Activated T-cell treated with anti-CD3 and anti-CD28 coated beads for 48 hours (primary cell): ENCODE measurements around the gene DST.
A peak's percentile ranks its signal among the peaks of the same experiment; 100 is the strongest.

ENCODE experiments used
- DNase-seq: peaks from one replicate; pipeline ENCODE4 v3.0.0-alpha.2; 2020; ENCODE audit warnings: low read depth

DST gene

DNA sequence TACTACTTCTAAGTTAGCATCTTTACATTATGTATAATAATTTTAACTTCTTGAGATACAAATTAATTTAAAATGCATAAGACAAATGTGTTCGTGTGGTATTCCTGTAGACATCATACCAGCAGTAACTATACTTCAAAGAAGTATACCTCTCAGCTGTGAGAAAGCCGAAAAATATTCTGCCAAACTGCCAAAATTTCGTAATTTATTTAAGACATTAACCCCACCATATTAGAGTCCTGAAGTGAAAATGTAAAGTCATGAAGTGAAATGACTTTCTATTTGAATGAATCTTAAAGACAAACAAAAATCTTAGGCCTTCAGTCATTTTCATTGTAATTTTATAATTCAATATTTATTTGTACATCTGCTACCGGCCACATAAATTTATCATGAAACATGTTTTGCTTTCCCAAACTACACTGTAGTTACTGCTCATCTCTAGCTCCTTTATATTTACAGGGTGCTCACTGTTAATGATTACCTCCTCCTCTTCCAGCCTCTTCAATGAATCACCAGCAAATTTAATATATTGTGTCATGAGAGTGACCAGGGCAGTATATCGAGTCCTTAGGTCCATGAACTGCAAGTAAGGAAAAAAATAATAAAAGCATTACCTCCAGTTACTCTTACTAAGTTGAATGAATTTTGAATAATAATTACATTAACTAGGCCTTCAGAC, 18.5 kb downstream of the DST start:
- DNase-seq = no peak

DNA sequence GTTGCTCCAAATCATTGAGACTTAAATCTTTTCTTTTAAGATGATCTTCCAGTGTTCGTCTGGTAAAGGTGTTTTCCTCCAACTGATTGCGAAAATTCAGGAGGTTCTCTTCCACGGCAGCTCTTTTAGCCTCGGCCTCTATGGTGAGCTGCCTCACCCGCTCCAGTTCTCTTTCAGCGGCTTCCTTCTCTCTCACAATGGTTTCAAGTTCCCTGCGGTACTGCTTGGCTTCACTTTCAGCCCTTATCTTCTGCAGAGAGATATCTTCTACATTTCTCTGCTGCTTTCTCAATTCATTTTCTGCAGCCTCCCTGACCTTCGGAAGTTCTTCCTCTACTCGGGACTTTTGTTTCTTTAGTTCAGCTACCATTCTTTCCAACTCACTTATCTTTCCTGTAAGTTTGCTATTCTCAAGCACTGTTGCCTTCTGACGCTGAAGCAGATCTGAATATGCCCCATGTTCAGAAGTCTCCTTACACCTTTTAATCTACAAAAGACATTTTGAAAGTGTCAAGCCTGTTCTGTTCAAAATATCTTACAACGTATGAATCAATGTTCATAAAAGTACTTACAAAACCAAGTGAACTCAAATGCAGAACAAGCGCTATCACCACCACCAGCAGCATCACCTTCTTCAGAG, 22.3 kb downstream of the DST start:
- no peak for DNase-seq

DNA sequence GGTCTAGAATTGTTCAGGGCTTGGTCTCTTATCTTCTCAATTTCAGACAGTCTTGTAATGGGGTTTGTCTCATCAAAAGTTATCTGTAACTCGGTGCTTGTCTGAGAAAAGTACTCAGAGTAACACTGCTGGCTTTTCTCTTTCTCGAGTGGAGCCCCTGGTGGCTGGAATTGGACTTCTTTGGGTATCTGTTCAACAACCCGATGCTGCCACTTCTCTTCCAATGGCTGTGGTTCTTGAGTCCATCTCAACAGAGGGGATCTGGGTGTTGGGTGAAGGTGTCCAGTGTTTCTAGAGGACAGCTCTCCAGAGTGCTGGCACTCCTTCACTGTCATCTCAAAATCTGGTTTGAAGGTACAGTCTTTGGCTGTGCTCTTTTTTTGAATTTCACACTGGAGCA, 24.6 kb downstream of the DST start:
- no peak for DNase-seq

DNA sequence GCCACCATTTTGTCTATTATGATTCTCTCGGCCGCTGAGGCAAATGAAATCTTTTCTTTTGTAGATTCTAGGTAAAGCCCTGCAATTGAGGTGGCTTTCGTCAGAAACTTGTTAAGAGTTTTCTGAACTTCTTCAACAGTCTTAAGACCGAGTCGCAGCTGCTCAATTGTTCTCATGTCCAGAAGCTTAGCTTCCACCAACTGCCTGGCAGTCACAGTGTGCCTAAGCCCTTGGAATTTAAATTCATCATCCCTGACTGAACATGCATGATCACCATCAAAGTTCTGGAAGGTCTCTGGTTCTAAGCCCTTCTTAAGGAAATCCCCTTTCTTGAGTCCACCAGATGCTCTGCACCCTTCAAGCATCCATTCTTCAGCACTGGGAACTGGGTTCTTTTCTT, 25.7 kb downstream of the DST start:
- DNase-seq = no peak

DNA sequence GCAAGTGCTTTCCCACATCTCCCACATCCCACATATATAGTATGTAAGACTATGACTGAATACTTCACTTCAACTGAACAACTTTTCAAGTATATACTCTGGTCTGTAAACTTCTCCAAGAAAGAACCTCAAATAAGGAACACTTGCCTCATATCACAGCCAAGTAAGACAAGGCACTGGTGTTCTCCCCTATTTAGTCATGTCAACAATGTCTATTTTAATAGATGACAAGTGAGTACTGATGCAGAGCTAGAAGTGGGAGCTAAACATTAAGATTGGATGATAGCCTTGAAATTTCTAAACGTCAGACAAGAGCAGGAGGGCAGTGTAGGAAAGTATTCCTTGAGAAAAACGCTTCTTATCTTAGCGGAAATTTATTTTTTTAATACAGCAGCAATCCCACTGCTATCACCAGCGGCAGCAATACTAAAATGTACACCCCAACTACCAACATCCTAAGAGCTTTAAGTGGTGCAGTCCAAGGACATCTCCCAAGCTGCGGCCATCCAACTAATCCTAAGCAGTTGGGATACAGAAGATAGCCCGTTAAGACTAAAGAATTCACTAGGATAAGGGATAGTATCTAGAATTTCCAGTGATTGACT, 29.3 kb downstream of the DST start:
- DNase-seq = no peak

DNA sequence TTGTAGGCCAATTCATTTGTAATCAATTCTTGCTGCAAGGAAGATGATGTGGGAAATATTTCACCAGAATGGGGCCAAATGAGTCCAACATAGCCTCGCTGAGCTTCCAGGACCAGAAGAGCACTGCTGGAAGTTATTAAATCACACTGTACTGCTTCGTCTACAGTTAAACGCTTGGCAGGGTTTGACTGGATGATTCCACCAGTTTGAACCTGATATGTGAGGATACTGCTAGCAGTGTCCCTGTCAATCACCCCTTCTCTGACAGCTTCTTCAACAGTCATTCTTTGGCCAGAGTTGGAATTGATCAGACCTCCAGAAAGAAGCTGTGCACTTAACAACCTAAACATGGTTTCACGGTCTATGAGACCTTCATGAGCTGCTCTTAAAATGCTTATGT, 34.4 kb downstream of the DST start:
- no peak for DNase-seq

DNA sequence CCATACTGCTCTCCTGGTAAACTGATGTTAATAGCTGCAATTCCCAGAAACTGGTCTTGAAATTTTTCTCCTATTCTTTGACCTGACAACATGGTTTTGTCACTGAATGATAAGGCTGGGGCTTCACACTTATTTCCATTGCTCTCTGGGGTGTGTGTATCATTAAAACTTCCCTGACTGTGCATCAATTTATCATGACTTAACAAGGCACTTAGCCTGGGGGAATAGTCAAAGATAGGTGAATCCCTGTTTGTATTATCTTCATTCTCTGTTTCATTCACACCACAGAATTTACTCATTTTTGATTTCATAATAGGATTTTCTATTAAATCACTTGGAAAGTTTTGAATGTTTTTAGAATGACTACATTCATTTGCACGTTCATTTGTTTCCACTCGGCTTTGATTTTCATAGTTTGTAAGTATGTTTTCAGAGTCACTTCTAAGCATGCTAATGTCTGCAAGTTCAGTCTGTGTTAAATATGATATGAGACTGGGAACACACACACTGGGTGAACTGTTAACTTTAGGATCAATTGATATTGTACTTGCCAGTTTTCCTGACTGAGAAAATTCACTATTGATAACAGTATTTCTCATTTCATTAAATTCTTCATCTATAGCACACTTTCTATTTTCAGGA, 35.5 kb downstream of the DST start:
- DNase-seq = no peak

DNA sequence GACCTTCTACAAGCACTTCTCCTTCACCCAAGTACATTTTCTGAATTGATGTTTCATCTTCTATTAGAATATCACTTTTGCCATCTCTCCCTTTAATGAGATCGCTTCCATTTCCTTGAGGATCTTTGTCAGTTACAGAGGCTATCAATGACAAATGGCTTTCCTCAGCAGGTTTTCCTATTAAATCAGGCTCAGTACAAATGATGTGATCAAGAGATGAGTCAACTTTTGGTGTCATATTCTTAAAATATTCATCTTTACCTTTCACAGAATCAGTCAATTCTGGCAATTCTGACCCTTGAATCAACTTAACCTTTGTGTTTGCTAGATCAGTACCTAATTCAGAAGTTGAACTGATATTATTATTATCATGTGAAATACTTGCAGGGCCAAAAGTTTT, 37.3 kb downstream of the DST start:
- no peak for DNase-seq

DNA sequence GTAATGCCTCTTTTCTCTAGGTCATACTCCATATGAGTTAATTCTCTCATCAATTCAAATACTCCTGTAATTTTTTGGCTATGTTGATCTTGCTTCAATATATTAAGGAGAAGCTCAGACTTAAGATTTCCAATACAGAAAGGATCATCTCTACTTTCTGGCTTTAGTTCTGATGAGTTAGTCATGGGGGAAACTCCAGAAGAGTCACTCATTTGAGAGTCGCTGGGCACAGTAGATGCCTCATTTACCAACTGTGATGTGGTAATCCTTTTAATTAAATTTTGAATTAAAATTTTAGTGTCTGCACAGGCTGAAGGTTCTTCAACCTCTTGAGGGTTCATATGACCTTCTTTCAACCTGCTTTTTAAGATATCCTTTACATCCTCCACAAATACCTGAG, 38.5 kb downstream of the DST start:
- no peak for DNase-seq

DNA sequence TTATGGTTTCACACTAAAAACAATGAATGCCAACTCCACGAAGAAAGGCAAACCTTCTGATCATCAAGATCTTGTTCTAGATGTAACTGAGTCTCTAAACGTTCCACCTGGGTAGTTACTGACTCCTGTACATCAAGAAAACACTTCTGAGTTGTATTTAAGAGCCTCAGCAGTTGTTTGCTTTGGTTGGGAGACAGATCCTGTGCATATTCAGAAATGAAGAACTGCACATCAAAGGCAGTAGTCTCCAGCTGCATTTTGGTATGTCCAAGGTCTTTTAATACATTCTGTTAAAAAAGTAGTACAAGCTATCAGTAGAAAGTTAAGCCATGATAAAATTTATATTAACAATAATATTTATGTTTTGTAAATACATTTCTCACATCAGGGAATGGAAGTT, 41.3 kb downstream of the DST start:
- no peak for DNase-seq

DNA sequence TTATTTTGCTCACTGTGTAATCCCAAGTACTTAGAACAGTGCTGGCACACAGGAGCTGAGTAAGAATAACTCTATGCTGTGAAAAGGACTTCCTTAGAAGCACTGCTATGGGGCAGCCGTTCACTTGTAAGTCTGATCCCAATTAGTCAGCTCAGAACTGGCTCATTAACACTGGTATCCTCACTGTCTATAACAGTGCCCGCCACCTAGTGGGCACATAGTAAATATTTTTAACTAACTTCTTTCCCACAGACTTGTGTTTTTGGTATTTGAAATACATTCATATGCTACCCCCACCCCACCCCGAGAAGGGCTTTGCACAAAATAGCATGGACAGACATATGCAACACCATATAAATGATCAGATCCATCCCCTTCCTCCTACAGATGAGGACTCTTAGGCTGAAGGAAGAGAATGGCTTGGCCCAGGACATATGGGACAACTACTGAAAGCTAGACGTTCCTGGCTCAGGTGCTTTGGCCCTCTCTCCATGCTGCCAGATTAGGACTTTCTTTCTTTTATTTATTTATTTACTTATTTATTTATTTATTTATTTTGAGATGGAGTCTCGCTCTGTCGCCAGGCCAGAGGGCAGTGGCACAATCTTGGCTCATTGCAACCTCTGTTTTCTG, 47.1 kb downstream of the DST start:
- DNase-seq = peak; percentile 30

DNA sequence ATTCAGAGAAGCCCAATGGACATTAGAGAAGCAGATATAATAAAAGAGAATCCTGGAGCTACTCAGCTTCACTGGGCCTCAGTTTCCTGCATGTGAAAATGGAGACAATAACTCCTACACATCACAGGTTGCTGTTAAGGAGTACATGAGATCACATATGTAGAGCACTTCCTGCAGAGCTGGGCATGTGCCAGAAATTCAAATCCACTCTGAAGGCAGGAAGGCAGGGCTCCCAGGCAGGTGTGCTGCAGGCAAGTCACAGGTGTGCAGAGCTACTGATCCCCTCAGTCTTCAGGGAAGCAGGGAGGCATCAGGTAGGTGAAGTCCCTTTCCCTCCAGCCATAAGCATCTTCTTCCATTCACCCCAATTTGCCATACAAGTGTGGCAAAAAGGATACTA, 48.0 kb downstream of the DST start:
- no peak for DNase-seq

DNA sequence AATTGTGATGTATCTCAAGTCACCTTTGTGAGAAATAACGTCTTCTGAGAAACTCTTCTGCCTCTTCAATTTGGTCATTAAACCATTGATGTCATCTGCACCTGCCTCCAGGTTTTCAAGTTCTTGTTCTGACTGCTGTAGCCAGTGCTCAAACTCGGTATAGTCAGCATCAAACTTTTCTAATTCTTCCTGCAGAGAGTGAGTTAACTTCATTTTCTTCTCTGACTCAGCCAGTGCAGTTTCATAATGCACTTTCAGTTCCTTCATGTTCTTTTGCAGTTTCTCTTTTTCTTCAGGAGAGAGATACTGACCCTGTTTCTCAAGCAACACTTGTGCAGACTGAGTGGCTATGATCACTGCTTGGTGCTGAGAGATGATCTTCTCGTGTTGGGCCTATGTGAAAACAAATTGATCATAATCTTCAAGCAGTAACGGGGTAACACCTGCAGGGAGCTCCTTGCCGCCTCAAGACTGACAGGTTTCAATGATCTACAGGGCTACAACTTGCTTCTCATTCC, 48.8 kb downstream of the DST start:
- no peak for DNase-seq

DNA sequence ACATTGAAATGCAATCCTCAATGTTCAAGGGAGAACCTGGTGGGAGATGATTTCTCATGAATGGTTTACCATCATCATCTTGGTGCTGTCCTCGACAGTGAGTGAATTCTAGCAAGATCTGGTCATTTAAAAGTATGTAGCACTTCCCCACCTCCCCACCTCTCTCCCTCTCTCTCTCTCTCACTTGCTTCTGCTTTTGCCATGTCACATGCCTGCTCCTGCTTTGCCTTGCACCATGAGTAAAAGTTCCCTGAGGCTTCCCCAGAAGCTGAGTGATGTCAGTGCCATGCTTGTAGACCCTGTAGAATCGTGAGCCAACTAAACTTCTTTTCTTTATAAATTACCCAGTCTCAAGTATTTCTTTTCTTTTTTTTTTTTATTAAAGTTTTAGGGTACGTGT, 60.5 kb downstream of the DST start:
- DNase-seq = no peak

DNA sequence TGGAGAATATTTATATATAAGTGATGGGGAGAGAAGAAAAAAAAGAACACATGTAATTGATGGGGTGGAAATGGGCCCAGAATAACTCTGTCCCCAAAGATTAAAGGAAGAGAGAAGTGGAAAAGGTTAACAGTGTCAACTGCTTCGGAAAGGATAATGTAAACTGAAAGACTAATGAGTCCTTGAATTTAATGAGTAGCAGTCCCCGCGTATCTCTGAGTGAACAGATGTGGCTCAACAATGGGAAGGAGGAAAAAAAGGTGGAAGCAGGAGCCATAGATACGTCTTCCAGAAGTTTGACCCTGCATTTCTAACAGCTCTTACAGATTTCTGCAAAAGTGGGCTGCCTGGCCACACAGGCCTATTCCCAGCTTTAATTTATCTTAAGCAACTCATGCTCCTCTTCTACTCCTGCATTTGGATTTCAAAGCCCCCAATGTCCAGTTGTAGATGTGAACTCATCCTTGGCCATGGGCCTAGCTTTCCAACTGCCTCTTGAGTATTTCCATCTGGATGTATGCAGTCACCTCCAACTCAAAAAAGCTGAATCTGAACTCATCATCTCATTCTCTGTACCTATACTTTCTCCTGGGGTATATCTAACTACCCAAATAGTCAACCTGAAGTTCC, 61.3 kb downstream of the DST start:
- DNase-seq = no peak

DNA sequence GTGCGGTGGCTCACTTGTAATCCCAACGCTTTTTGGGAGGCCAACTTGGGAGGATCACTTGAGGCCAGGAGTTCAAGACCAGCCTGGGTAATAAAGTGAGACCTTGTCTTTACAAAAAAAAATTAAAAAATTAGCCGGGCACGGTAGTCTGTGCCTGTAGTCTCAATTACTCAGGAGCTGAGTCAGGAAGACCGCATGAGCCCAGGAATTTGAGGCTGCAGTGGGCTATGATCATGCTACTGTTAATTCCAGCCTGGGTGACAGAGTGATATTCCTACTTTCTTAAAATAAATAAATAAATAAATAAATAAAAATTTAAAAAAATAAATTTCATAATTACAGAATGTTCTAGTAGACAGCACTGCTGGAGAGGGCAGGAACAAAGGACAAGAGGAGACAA, 62.4 kb downstream of the DST start:
- no peak for DNase-seq

DNA sequence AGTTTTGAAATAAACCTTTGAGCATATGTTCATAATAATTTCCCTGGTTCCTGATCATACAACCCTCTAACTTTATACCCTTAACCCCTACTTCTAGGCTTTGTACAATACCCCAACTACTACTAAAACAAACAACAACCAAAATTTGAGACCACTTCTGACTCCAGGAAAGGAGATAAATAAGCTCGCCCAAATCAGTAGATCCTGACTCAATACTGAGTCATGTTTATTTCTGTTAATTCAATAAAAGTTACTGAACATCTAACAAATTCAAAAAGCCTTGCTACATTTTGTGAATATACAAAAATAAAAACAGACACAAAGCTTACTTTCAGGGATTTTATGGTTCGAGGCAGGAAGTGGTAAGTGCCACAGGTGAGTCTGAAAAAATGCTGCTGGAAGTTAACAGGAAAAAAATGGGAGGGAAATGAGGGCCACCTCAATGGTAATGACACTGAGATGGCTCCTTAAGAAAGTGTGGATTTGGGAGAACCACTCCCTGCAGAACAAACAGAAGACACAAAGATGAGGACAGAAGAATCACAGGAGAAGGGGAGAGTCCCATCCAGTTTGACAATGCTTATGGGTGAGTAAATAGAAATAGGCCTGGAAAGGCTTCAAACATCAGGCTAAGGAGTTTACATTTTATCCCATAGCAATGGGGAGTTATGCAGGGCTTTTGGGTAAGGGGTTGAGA, 63.4 kb downstream of the DST start:
- no peak for DNase-seq

DNA sequence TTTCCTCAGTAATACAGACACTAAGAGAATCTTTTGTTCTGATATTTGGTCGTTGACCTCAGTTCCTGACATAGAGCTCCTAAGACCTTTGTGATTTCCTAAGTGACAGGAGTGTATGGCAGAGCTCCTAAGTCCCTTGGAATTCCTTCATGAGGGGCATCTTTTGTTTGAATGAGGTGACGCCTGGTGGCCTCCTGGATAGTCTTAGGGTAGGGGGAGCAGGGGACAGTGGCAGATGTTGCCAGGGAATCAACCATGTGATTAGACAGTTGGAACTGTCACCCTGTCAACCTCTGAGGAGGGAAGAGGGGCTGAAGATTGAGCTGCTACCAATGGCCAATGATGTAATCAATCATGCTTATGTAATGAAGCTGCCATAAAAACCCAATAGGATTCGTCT, 67.0 kb downstream of the DST start:
- DNase-seq = no peak

DNA sequence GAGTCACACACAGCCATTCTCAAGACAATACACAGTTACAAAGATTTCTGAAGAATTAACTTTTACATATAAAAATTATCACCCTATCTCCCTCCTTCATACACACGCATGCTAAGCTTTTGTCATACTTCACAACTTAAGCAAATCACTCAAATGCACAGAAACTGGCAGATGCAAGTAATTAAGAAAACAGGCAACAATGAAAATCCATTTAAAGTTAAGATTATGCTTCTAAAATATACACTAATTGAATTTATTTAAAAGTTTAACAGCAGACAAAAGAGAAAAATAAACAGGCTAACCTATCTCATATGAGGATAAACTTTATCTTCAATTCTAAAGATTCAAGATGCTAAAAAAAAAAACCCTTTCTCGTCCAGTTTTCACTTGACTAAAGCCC, 68.4 kb downstream of the DST start:
- no peak for DNase-seq

DNA sequence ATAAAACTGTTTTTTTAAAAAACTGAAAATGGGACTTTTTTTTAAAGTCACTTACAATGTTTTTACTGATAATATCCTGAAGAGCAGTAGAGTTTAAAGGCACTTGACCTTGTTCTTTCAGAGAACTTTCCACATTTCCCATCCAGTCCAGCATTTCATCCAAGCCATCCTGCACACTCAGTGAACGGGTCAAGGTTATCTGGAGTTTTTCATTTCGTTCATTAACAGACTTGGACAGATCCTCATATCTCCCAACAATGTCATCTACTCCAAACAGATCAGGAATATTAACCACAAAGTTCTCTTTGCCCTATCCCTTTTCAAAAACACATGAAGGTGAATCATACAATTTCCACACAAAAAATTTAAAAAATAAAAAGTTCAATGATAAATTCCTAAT, 69.1 kb downstream of the DST start:
- DNase-seq = no peak

DNA sequence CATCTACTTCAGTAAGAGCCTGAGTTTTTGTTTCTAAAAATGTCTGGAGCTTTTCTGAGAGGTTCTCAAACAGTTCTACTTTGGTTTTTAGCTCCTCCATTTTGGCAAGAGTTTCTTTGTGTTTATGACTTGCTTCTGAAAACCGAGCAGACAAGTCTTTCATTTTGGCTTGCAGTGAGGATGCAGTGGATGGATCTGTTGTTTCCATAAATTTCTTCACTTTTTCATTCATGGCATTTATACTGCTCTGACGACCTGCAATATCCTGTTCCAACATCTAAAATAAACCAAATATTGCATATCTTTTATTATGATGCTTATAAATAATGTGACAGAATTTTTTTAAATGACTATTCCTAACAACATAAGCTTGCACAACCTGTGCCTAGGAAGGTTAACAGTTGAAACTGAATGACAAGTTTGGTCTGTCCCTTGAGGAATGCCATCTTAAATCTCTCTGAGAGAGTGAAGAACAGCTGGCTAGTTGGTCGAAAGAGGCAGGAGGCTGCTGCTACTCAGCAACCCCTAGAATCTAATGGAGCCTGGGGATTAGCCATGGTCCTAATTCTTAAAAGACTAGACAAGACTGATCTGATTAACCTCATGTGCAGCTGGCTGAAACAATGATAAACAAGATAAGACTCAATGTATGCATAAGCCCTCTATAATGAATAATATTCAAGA, 69.8 kb downstream of the DST start:
- no peak for DNase-seq
